ENCODE results near the gene AHNAK.

DNA sequence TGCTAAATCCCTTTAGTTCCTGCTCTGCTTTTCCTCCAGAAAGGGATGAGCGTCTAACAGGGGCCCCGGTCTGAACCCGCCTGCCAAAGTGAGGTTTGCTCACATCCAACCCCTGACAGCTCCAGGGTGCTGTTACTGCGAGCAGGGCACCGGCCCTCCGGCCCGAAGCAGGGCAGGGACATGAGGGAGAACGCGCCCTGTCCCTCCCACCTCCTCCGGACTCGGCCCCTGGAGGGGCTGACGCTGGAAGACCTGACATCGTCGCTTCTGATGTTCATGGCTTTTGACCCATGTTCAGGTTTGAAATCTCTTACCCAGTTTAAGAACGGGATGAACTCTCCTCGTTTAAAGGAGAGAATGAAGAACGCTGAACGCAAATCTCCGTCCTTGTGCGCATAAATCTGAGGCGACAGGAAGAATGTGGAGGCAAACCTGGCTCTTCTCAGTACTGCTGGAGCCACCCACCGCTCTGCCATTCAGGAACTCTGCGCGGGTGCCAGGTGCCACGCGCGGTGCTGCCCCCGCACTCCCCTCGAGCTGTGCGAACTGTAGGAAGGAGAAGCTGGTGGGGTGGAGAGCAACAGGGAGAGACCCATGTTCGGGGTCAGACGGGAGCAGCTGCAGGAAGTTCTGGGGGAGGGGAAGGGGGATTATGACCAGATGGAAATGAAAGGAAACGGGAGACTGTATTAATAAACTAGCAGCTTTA lies 27.9 kb upstream of the AHNAK start:
- TF ChIP-seq, protein P1, sequence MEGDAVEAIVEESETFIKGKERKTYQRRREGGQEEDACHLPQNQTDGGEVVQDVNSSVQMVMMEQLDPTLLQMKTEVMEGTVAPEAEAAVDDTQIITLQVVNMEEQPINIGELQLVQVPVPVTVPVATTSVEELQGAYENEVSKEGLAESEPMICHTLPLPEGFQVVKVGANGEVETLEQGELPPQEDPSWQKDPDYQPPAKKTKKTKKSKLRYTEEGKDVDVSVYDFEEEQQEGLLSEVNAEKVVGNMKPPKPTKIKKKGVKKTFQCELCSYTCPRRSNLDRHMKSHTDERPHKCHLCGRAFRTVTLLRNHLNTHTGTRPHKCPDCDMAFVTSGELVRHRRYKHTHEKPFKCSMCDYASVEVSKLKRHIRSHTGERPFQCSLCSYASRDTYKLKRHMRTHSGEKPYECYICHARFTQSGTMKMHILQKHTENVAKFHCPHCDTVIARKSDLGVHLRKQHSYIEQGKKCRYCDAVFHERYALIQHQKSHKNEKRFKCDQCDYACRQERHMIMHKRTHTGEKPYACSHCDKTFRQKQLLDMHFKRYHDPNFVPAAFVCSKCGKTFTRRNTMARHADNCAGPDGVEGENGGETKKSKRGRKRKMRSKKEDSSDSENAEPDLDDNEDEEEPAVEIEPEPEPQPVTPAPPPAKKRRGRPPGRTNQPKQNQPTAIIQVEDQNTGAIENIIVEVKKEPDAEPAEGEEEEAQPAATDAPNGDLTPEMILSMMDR (IDR thresholded peaks at IDR 0.05), result no peak
- TF ChIP-seq POLR2A (IDR thresholded peaks at IDR 0.05), result no peak
